Vagina (tissue), 2 donors: ENCODE data around the gene VEZF1. TPM values are rescaled to one million over a fixed set of nuclear protein-coding genes. Genes with fewer than 3 reads are reported as not detected.

Experiments used
- DNase-seq, 2 donors: peaks; one replicate each; pipeline ENCODE4 v3.0.0-alpha.2; 2017; ENCODE audit errors: extremely low spot score in 2 of 2
- H3K27ac ChIP-seq: fragments of 200-600 bp; sonication (generic); one replicate; pipeline ENCODE4 v1.5.1; 2019
- H3K27me3 ChIP-seq: fragments of 200-600 bp; sonication (generic); one replicate; pipeline ENCODE4 v1.5.1; 2019
- H3K36me3 ChIP-seq, 2 donors: fragments of 200-600 bp; sonication (generic); one replicate each; pipeline ENCODE4 v1.5.1; 2017 to 2019
- H3K4me1 ChIP-seq: fragments of 200-600 bp; sonication (generic); one replicate; pipeline ENCODE4 v1.5.1; 2019
- H3K4me3 ChIP-seq, 2 donors: fragments of 200-600 bp; sonication (generic); 1 replicate in 1 of 2; 2 replicates in 1 of 2; pipeline ENCODE4 v1.5.1; 2016 to 2019
- H3K9me3 ChIP-seq: fragments of 200-600 bp; sonication (generic); one replicate; pipeline ENCODE4 v1.5.1; 2019
- CTCF ChIP-seq, 3 experiments: fragments of 450-650 bp in 2 of 3; fragments of 200-600 bp in 1 of 3; sonication (generic) in 1 of 3; IDR thresholded peaks; one replicate each; pipeline ENCODE4 v1.5.1; 2017 to 2019; ENCODE audit warnings: antibody characterized with exemption in 3 of 3, mild to moderate bottlenecking in 2 of 3, moderate library complexity in 2 of 3
- POLR2A ChIP-seq, 2 donors: fragments of 450-650 bp; IDR thresholded peaks; one replicate each; pipeline ENCODE4 v1.6.1; 2017; ENCODE audit warnings: antibody characterized with exemption in 2 of 2, mild to moderate bottlenecking in 2 of 2, moderate library complexity in 2 of 2
- POLR2AphosphoS5 ChIP-seq, 2 donors: sonication (generic); formaldehyde crosslinking; IDR thresholded peaks; one replicate each; pipeline ENCODE4 v1.9.0; 2017; ENCODE audit warnings: antibody characterized with exemption in 2 of 2, mild to moderate bottlenecking in 2 of 2, low read depth in 1 of 2; ENCODE audit not compliant: insufficient read depth in 1 of 2
- intact Hi-C: fragments of 100-400 bp; cut with DNase I; formaldehyde crosslinking; loops from one replicate; pipeline ENCODE4 v1.15.1; 2023
- total RNA-seq: library from RNA; depleted of rRNA; stranded (reverse); fragments of >200 nt; gene quantifications from one replicate; pipeline ENCODE4 v1.2.3, GENCODE V29; 2016

The VEZF1 gene
- total RNA-seq, 1 donor from 2014 or later = 86.2 TPM

DNA sequence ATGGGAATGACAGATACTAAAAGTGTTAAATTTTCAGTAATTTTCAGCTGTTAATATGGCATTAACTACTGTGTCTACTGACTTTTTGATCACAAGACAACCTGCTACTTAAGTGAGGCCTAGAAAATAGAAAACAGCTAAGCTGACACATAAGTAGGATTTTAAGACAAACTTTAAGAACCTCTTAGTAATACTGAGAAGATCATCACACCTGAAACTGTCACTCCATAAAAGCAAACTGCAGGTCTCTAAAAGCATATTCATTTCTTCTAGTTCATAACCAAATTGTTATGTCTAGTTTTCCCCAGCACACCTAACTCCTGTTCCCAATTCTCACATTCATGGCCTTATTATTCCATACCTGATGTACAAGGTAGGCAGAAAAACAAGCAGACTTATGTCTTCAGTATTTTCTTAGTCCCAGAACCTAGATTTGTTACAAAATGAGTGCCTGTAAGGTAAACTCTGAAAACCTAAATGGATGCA is 11.0 kb upstream of the VEZF1 start:
- intact Hi-C loops = loop anchor here (2.0 kb wide), 1 partner anchor 140 kb away; no protein-coding TSS in a partner anchor
- DNase-seq = no peak
- no peak overlapping the region for H3K27ac ChIP-seq
- H3K36me3 ChIP-seq = peaks cover 0 to 28% of the 10 kb centered on the region in 2 donors
- no peak overlapping the region for H3K4me3 ChIP-seq
- no peaks in the 10 kb centered on the region for H3K27me3 ChIP-seq
- no peaks in the 10 kb centered on the region for H3K9me3 ChIP-seq
- TF ChIP-seq POLR2AphosphoS5 (IDR thresholded peaks at IDR 0.05; ENCODE audit: insufficient read depth in 1 of 2, low read depth in 1 of 2) (no peak), POLR2A (IDR thresholded peaks at IDR 0.05) (no peak), CTCF (IDR thresholded peaks at IDR 0.05) (no peak)
- peaks cover 34% of the 10 kb centered on the region for H3K4me1 ChIP-seq

- Histone ChIP-seq H3K36me3 (peaks cover 0 to 12% of the 10 kb centered on the region in 2 donors), H3K4me1 (peaks cover 26% of the 10 kb centered on the region), H3K4me3 (no peak overlapping the region), H3K27me3 (no peaks in the 10 kb centered on the region), H3K27ac (no peak overlapping the region), H3K9me3 (no peaks in the 10 kb centered on the region)
- DNase-seq = no peak
- intact Hi-C loops = no loop called here
- TF ChIP-seq CTCF (IDR thresholded peaks at IDR 0.05) (no peak), POLR2A (IDR thresholded peaks at IDR 0.05) (no peak), POLR2AphosphoS5 (IDR thresholded peaks at IDR 0.05; ENCODE audit: insufficient read depth in 1 of 2, low read depth in 1 of 2) (no peak)
Observed at GRCh38 chr17:57997085-57997809, 9.2 kb upstream of the VEZF1 start.

DNA sequence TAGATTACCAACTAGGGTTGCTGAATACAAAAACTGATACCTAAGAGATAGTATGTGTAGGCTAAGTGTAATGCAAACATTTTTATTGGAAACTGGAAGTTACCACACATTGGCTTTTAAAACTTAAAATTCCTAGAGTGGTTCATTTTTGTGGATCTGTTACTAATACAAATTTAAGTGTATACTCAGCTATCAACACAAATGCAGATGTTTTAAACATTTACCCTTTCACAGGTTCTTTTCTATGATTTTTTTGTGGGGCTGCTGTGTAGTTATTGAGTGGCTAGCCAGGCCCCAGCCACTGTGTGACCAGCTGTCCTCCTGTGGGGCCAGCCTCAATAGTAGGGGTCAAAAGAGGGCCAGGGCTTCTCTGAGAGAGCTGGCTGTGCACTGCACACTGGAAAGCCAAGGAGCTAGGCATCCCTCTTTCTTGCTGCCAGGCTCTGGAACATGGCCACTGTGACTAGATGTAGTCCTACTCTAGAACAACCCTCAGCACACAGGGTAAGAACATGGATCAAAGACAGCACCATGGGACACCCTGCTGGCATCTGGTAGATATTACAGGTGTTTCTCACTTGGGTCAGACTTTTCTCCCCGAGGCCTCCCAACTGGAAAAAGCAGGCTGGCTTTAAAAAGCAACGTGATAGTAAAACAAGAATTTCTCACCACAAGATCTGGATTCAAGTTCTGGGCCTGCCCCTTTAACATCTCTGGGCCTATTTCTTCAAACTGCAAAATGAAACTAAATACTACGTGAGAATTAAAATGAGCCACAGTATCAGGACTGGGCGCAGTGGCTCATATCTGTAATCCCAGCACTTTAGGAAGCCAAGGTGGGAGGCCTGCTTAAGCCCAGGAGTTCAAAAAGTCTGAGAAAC is 7.3 kb upstream of the VEZF1 start:
- Histone ChIP-seq H3K4me3 (no peak overlapping the region), H3K27me3 (no peaks in the 10 kb centered on the region), H3K36me3 (peaks cover 0 to 5% of the 10 kb centered on the region in 2 donors), H3K27ac (peak overlapping the region; percentile 50), H3K9me3 (no peaks in the 10 kb centered on the region), H3K4me1 (peaks cover 20% of the 10 kb centered on the region)
- DNase-seq = no peak
- TF ChIP-seq POLR2A (IDR thresholded peaks at IDR 0.05) (no peak), POLR2AphosphoS5 (IDR thresholded peaks at IDR 0.05; ENCODE audit: insufficient read depth in 1 of 2, low read depth in 1 of 2) (peak in 1 of 2 donors; percentile 32), CTCF (IDR thresholded peaks at IDR 0.05) (peak; percentile 43 to 76 (median 48))
- intact Hi-C loops = no loop called here

- Histone ChIP-seq H3K27me3 (no peaks in the 10 kb centered on the region), H3K36me3 (no peaks in the 10 kb centered on the region), H3K4me3 (no peak overlapping the region), H3K27ac (no peak overlapping the region), H3K4me1 (peaks cover 27% of the 10 kb centered on the region), H3K9me3 (no peaks in the 10 kb centered on the region)
- intact Hi-C loops = no loop called here
- DNase-seq = no peak
- TF ChIP-seq POLR2A (IDR thresholded peaks at IDR 0.05) (no peak), POLR2AphosphoS5 (IDR thresholded peaks at IDR 0.05; ENCODE audit: insufficient read depth in 1 of 2, low read depth in 1 of 2) (no peak)
Observed at GRCh38 chr17:57994436-57994835, 6.4 kb upstream of the VEZF1 start.
